Measurements from ENCODE around the gene DAAM1. TPM values are rescaled to one million over a fixed set of nuclear protein-coding genes. Genes with fewer than 3 reads are reported as not detected.

The DAAM1 gene
- total RNA-seq, 6 experiments from 2014 or later: 7.5 to 12.2 (median 8.6) TPM

GRCh38 chr14:59297071-59297776 lies 108.8 kb downstream of the DAAM1 start:
- Mint-ChIP-seq H3K27ac (no peak overlapping the region), H3K27me3 (ENCODE audit: insufficient read depth) (0 out of 2 replicates have a peak, but pooled peaks cover 2% of the 10 kb centered on the region)
- DNase-seq: no peak

GRCh38 chr14:59299731-59300130 lies 111.3 kb downstream of the DAAM1 start:
- Mint-ChIP-seq H3K4me1 (ENCODE audit: low read depth) (peaks cover 22% of the 10 kb centered on the region), H3K9me3 (no peaks in the 10 kb centered on the region), H3K36me3 (ENCODE audit: low read depth) (no peaks in the 10 kb centered on the region), H3K27me3 (ENCODE audit: insufficient read depth) (0 out of 2 replicates have a peak, but pooled peaks cover 2% of the 10 kb centered on the region), H3K4me3 (no peak overlapping the region), H3K27ac (no peak overlapping the region)
- DNase-seq: no peak
- no peak for TF ChIP-seq CTCF (IDR thresholded peaks at IDR 0.05)

More at GRCh38 chr14:59297071-59297776, 108.8 kb downstream of the DAAM1 start:
- Mint-ChIP-seq H3K4me3 (no peak overlapping the region), H3K36me3 (ENCODE audit: low read depth) (peaks cover 3% of the 10 kb centered on the region; the same call in 1 of the 2 replicates), H3K9me3 (no peaks in the 10 kb centered on the region), H3K4me1 (ENCODE audit: low read depth) (peaks cover 33% of the 10 kb centered on the region)
- no peak for TF ChIP-seq CTCF (IDR thresholded peaks at IDR 0.05)

- H3K4me1 Mint-ChIP-seq (ENCODE audit: low read depth): peaks cover 31% of the 10 kb centered on the region
- no peak for TF ChIP-seq CTCF (IDR thresholded peaks at IDR 0.05)
- H3K9me3 Mint-ChIP-seq: no peaks in the 10 kb centered on the region
Measured at GRCh38 chr14:59301354-59301753, 112.9 kb downstream of the DAAM1 start.

GRCh38 chr14:59302313-59302712 lies 113.8 kb downstream of the DAAM1 start:
- H3K36me3 Mint-ChIP-seq (ENCODE audit: low read depth): no peaks in the 10 kb centered on the region
- TF ChIP-seq CTCF (IDR thresholded peaks at IDR 0.05): no peak
- peaks cover 2% of the 10 kb centered on the region; the same call in 1 of the 2 replicates for H3K27me3 Mint-ChIP-seq (ENCODE audit: insufficient read depth)
- H3K27ac Mint-ChIP-seq: no peak overlapping the region
- no peaks in the 10 kb centered on the region for H3K9me3 Mint-ChIP-seq
- H3K4me3 Mint-ChIP-seq: no peak overlapping the region
- peaks cover 39% of the 10 kb centered on the region for H3K4me1 Mint-ChIP-seq (ENCODE audit: low read depth)
- no peak for DNase-seq

More at GRCh38 chr14:59301354-59301753, 112.9 kb downstream of the DAAM1 start:
- Mint-ChIP-seq H3K4me3 (no peak overlapping the region), H3K27me3 (ENCODE audit: insufficient read depth) (peaks cover 2% of the 10 kb centered on the region; the same call in 1 of the 2 replicates), H3K27ac (no peak overlapping the region), H3K36me3 (ENCODE audit: low read depth) (no peaks in the 10 kb centered on the region)
- no peak for DNase-seq

GRCh38 chr14:59303216-59303615 lies 114.7 kb downstream of the DAAM1 start:
- DNase-seq: no peak
- no peaks in the 10 kb centered on the region; the same call in 1 of the 2 replicates for H3K27me3 Mint-ChIP-seq (ENCODE audit: insufficient read depth)
- H3K4me1 Mint-ChIP-seq (ENCODE audit: low read depth): peaks cover 44% of the 10 kb centered on the region
- no peak overlapping the region for H3K4me3 Mint-ChIP-seq
- no peak overlapping the region for H3K27ac Mint-ChIP-seq
- no peaks in the 10 kb centered on the region for H3K9me3 Mint-ChIP-seq
- H3K36me3 Mint-ChIP-seq (ENCODE audit: low read depth): no peaks in the 10 kb centered on the region
- TF ChIP-seq CTCF (IDR thresholded peaks at IDR 0.05): no peak
